Fibroblast of villous mesenchyme (primary cell): Measurements from ENCODE around the gene RPS15. TPM values are rescaled to one million over a fixed set of nuclear protein-coding genes. Genes with fewer than 3 reads are reported as not detected.
"Not testable (repeated sequence)": the region's sequence is repeated elsewhere in the genome, so short reads cannot be mapped to it uniquely, and the experiment has no call there.

Experiments
- DNase-seq: peaks from one replicate; pipeline ENCODE4 v3.0.0-alpha.2; 2010; ENCODE audit warnings: low read depth
- H3K4me3 ChIP-seq: 2 replicates; pipeline ENCODE4 v1.5.1; 2011; ENCODE audit warnings: low read depth, mild to moderate bottlenecking, low read length
- CTCF ChIP-seq: IDR thresholded peaks from 2 replicates; pipeline ENCODE4 v1.5.1; 2012; ENCODE audit warnings: low read depth, mild to moderate bottlenecking, low read length; ENCODE audit not compliant: insufficient read depth
- total RNA-seq: library from RNA; depleted of rRNA; stranded (reverse); fragments of >200 nt; gene quantifications from 2 replicates; pipeline ENCODE4 v1.2.3, GENCODE V29; 2012

The RPS15 gene
- total RNA-seq, 1 donor = 346 TPM

GRCh38 chr19:1475751-1476437 is 37.7 kb downstream of the RPS15 start:
- DNase-seq = no peak
- no peak for TF ChIP-seq CTCF
- H3K4me3 ChIP-seq = no peak overlapping the region

- H3K4me3 ChIP-seq, DNase-seq: not testable (repeated sequence)
Measured at GRCh38 chr19:1477056-1477455, 38.9 kb downstream of the RPS15 start.

- no peak for TF ChIP-seq CTCF
- peak within 1 kb of the TSS; percentile 86 for H3K4me3 ChIP-seq
- DNase-seq = peak; percentile 94
Measured at GRCh38 chr19:1478934-1479707, 40.9 kb downstream of the RPS15 start, which contains the start of gene C19orf25. Gene C19orf25 (minus strand): TSS chr19:1479215. CDS start chr19:1478903, 312 bp downstream.

- DNase-seq = no peak
- H3K4me3 ChIP-seq = no peak overlapping the region
- no peak for TF ChIP-seq CTCF
Measured at GRCh38 chr19:1481224-1481892, 43.2 kb downstream of the RPS15 start.

GRCh38 chr19:1481893-1482360 is 43.7 kb downstream of the RPS15 start:
- no peak overlapping the region for H3K4me3 ChIP-seq
- no peak for DNase-seq
- TF ChIP-seq CTCF = no peak

GRCh38 chr19:1482361-1483130 is 44.4 kb downstream of the RPS15 start:
- H3K4me3 ChIP-seq = no peak overlapping the region
- no peak for TF ChIP-seq CTCF
- no peak for DNase-seq
